ENCODE results near the gene MORN1. TPM values are rescaled to one million over a fixed set of nuclear protein-coding genes. Genes with fewer than 3 reads are reported as not detected.
A peak's percentile ranks its signal among the peaks of the same experiment; 100 is the strongest.

MORN1 gene
- total RNA-seq (2012; rRNA removed) (3.0 and 3.6 TPM in 2 replicates), polyA plus RNA-seq (2012; rRNA removed) (3.5 and 4.2 TPM in 2 replicates), Bru-seq, nascent RNA (percentile 44 among the genes with signal in this experiment), BruChase-seq, experiment 1, labeled RNA remaining after a 6-hour chase (percentile 60 among the genes with signal in this experiment), BruChase-seq, experiment 2, labeled RNA remaining after a 2-hour chase (percentile 52 among the genes with signal in this experiment)
- 2.4 and 3.1 TPM in 2 replicates for polyA plus RNA-seq (2012; cell fraction: cytosol; rRNA removed)
- 12.6 and 13.7 TPM in 2 replicates for polyA plus RNA-seq (2012; cell fraction: nucleus; rRNA removed; ENCODE audit: low replicate concordance)
- long read RNA-seq, partial matches to known transcripts: 5 of 12 reads
- long read RNA-seq, other reads (novel, unspliced or antisense): 7 of 12 reads

GRCh38 chr1:2391041-2391930, at the start of gene MORN1, which contains the start of gene RER1:
TSS of gene MORN1 (minus strand) at chr1:2391554. CDS start at chr1:2391533, 21 bp downstream.
TSS of gene RER1 (plus strand) at chr1:2391841. CDS start at chr1:2395791, 3,950 bp downstream.
- intact Hi-C loops (cut with micrococcal nuclease): no loop called here
- no peak within 1 kb of the TSS for H3K18ac ChIP-seq (ENCODE audit: low read depth, low read length)
- H3K9me1 ChIP-seq (ENCODE audit: insufficient read depth, low read length): peaks cover 10% of the 10 kb centered on the region
- no TSS peak for BruUV-seq (replicated peaks)
- in situ Hi-C loops (cut with MboI; ENCODE audit: low sequenced_read_pairs): no loop called here
- H3K27me3 ChIP-seq (ENCODE audit: control insufficient read depth, insufficient read depth, low read length): no peaks in the 10 kb centered on the region
- ATAC-seq (ENCODE audit: low read depth): peak; percentile 94
- H2AK9ac ChIP-seq (replicated peaks; ENCODE audit: low read depth, low read length, poor library complexity): peak within 1 kb of the TSS; percentile 97
- no peak within 1 kb of the TSS for H2BK15ac ChIP-seq (ENCODE audit: low read depth, low read length)
- dilution Hi-C loops (cut with HindIII; ENCODE audit: low sequenced_read_pairs, unreplicated experiment): no loop called here
- peak within 1 kb of the TSS; percentile 93 for H3K14ac ChIP-seq (replicated peaks; ENCODE audit: low read depth, low read length)
- H3K36me3 ChIP-seq (ENCODE audit: control insufficient read depth, insufficient read depth, low read length): peaks cover 27% of the 10 kb centered on the region
- peak within 1 kb of the TSS in 1 of 2 experiments; percentile 85; a peak in 2 of 4 replicates for H4K8ac ChIP-seq (ENCODE audit: low read depth in 2 of 2, low read length in 2 of 2)
- peak within 1 kb of the TSS; percentile 85 for H2AK5ac ChIP-seq (ENCODE audit: low read depth, low read length)
- peak within 1 kb of the TSS; percentile 97 for H2AFZ ChIP-seq (replicated peaks; ENCODE audit: low read length, poor library complexity)
- H3K4ac ChIP-seq (ENCODE audit: low read depth, low read length): peak within 1 kb of the TSS; percentile 90
- peak within 1 kb of the TSS; percentile 90 for H2BK5ac ChIP-seq (ENCODE audit: low read depth, low read length, poor library complexity, severe bottlenecking)
- WGBS, 2 experiments (ENCODE audit: extremely low coverage in 2 of 2, insufficient read length in 1 of 2): 1% methylated on average over 45 of the region's 103 CpGs; no CpG with 5 or more reads in 1 of the 2 experiments
- H3K27ac ChIP-seq (ENCODE audit: insufficient read depth, low read length): peak within 1 kb of the TSS; percentile 84
- POLR2A ChIA-PET (ENCODE audit: unreplicated experiment): interaction anchor here (0.5 to 0.6 kb wide), 2 partner anchors 9 to 186 kb away, joined by 5 to 17 read pairs; no protein-coding TSS in a partner anchor
- H4K20me1 ChIP-seq (ENCODE audit: insufficient read depth, low read length): peaks cover 38% of the 10 kb centered on the region
- H3K56ac ChIP-seq (ENCODE audit: extremely low read depth, insufficient read depth, low read length): peak within 1 kb of the TSS; percentile 56
- H3K79me1 ChIP-seq (ENCODE audit: low read depth in 1 of 2, low read length in 2 of 2): peaks cover 11 to 60% of the 10 kb centered on the region in 2 experiments; a peak in 3 of 4 replicates
- H4K5ac ChIP-seq (ENCODE audit: low read depth, low read length): peak within 1 kb of the TSS; percentile 64
- CTCF ChIA-PET: interaction anchor here (0.8 to 1.7 kb wide), 2 partner anchors 9 to 196 kb away, joined by 3 to 9 read pairs; partner anchors contain the start of gene FAAP20
- peak; percentile 98 for DNase-seq
- peak within 1 kb of the TSS; percentile 87 for H4K91ac ChIP-seq (ENCODE audit: insufficient read depth, low read depth, low read length)
- peak within 1 kb of the TSS; percentile 99 for H3K4me2 ChIP-seq (ENCODE audit: low read depth, low read length)
- no peak within 1 kb of the TSS for H2BK20ac ChIP-seq (ENCODE audit: low read depth, low read length)
- H3K9me3 ChIP-seq (ENCODE audit: control insufficient read depth, insufficient read depth, low read length): no peaks in the 10 kb centered on the region
- peak within 1 kb of the TSS; percentile 91 for H3K4me3 ChIP-seq (ENCODE audit: insufficient read depth, low read depth, low read length)
- H3K9ac ChIP-seq (ENCODE audit: low read depth, low read length): peak within 1 kb of the TSS; percentile 99
- peak within 1 kb of the TSS; percentile 82 for H3K23ac ChIP-seq (ENCODE audit: low read depth, low read length)
- no peak within 1 kb of the TSS for H2BK120ac ChIP-seq (ENCODE audit: low read depth, low read length)
- peaks cover 5% of the 10 kb centered on the region for H3K4me1 ChIP-seq (ENCODE audit: control insufficient read depth, insufficient read depth, low read length)
- peak; percentile 52 for TF ChIP-seq USF2 (IDR thresholded peaks at IDR 0.05; ENCODE audit: low read depth, low read length)
- peak; percentile 90 for TF ChIP-seq POLR2A (IDR thresholded peaks at IDR 0.05; ENCODE audit: low read depth, low read length)
- no peak for TF ChIP-seq BHLHE40 (IDR thresholded peaks at IDR 0.05; ENCODE audit: low read depth, low read length)
- TF ChIP-seq RFX5 (IDR thresholded peaks at IDR 0.05; ENCODE audit: low read depth, low read length): no peak
- TF ChIP-seq MAZ (IDR thresholded peaks at IDR 0.05; ENCODE audit: borderline replicate concordance, low read depth, low read length): peak; percentile 98
- no peak for TF ChIP-seq RAD21 (IDR thresholded peaks at IDR 0.05; ENCODE audit: low read length)
- TF ChIP-seq CHD1 (IDR thresholded peaks at IDR 0.05; ENCODE audit: low read depth, low read length): no peak
- TF ChIP-seq MXI1 (IDR thresholded peaks at IDR 0.05; ENCODE audit: borderline replicate concordance, low read depth, low read length): peak; percentile 90
- TF ChIP-seq SMC3 (IDR thresholded peaks at IDR 0.05; ENCODE audit: low read depth, low read length): no peak
- TF ChIP-seq FOS (IDR thresholded peaks at IDR 0.05; ENCODE audit: low read depth, low read length): no peak
- TF ChIP-seq CTCF (conservative IDR thresholded peaks at IDR 0.05; ENCODE audit: low read depth, low read length): no peak
- TF ChIP-seq NFE2L2 (IDR thresholded peaks at IDR 0.05; ENCODE audit: low read depth, low read length): no peak
- TF ChIP-seq RCOR1 (IDR thresholded peaks at IDR 0.05; ENCODE audit: insufficient replicate concordance, low read length): no peak
- TF ChIP-seq MAFK (IDR thresholded peaks at IDR 0.05; ENCODE audit: low read depth, low read length): no peak

Measured in IMR-90 (cell line).